HL-60 (cell line): ENCODE results near the gene RPS6KA4.

ENCODE experiments used
- DNase-seq, 2 experiments: peaks; one replicate each; pipeline ENCODE4 v3.0.0-alpha.2; 2010 to 2020; ENCODE audit warnings: low read depth in 1 of 2, low spot score in 1 of 2
- H3K27ac ChIP-seq: fragments of 250-450 bp; sonication (Bioruptor Pico); replicated peaks from 2 replicates; pipeline ENCODE4 v1.5.1; 2020; ENCODE audit warnings: mild to moderate bottlenecking, moderate library complexity
- H3K27me3 ChIP-seq: fragments of 250-450 bp; sonication (Bioruptor Pico); 2 replicates; pipeline ENCODE4 v1.5.1; 2021; ENCODE audit warnings: mild to moderate bottlenecking, moderate library complexity; ENCODE audit not compliant: insufficient read depth, poor library complexity, severe bottlenecking
- H3K4me3 ChIP-seq: replicated peaks from 2 replicates; pipeline ENCODE4 v1.5.1; 2011; ENCODE audit warnings: mild to moderate bottlenecking, control low read depth, low read length; ENCODE audit not compliant: insufficient read depth
- CTCF ChIP-seq: IDR thresholded peaks from one replicate; pipeline ENCODE4 v1.5.1; 2011; ENCODE audit warnings: low read length, control low read depth, inconsistent platforms; ENCODE audit not compliant: insufficient read depth
- GABPA ChIP-seq: IDR thresholded peaks from 2 replicates; pipeline ENCODE4 v1.6.1; 2012; ENCODE audit warnings: low read depth
- POLR2AphosphoS5 ChIP-seq: IDR thresholded peaks from 2 replicates; pipeline ENCODE4 v1.6.1; 2012; ENCODE audit warnings: low read depth
- REST ChIP-seq: IDR thresholded peaks from 2 replicates; pipeline ENCODE4 v1.6.1; 2012; ENCODE audit warnings: low read depth; ENCODE audit not compliant: insufficient replicate concordance
- SPI1 ChIP-seq: IDR thresholded peaks from 2 replicates; pipeline ENCODE4 v1.6.1; 2012; ENCODE audit warnings: low read depth, mild to moderate bottlenecking, borderline replicate concordance

The RPS6KA4 gene

GRCh38 chr11:64385945-64386704 is 27.2 kb downstream of the RPS6KA4 start:
- TF ChIP-seq SPI1 (peak; percentile 38; the same call in 1 of the 2 replicates), POLR2AphosphoS5 (peak; percentile 72), GABPA (no peak), CTCF (no peak)
- Histone ChIP-seq H3K27me3 (no peaks in the 10 kb centered on the region), H3K27ac (peak overlapping the region; percentile 63), H3K4me3 (no peak overlapping the region)
- DNase-seq: peak; percentile 74 to 91

GRCh38 chr11:64387916-64388315 is 29.0 kb downstream of the RPS6KA4 start:
- DNase-seq: no peak
- H3K27me3 ChIP-seq: no peaks in the 10 kb centered on the region
- no peak overlapping the region for H3K4me3 ChIP-seq
- no peak overlapping the region for H3K27ac ChIP-seq
- no peak for TF ChIP-seq REST
- TF ChIP-seq POLR2AphosphoS5: no peak
- TF ChIP-seq GABPA: no peak
- no peak for TF ChIP-seq SPI1
- no peak for TF ChIP-seq CTCF

- TF ChIP-seq POLR2AphosphoS5 (no peak), GABPA (no peak), REST (no peak), SPI1 (no peak), CTCF (no peak)
- H3K27ac ChIP-seq: no peak overlapping the region
- H3K27me3 ChIP-seq: no peaks in the 10 kb centered on the region
- H3K4me3 ChIP-seq: no peak overlapping the region
- no peak for DNase-seq
Measured at GRCh38 chr11:64388894-64389293, 29.9 kb downstream of the RPS6KA4 start.

- H3K27ac ChIP-seq: no peak overlapping the region
- no peak for DNase-seq
- H3K4me3 ChIP-seq: no peak overlapping the region
- H3K27me3 ChIP-seq: no peaks in the 10 kb centered on the region
- TF ChIP-seq POLR2AphosphoS5 (no peak), CTCF (no peak), REST (no peak), GABPA (no peak)
Measured at GRCh38 chr11:64389851-64390250, 30.9 kb downstream of the RPS6KA4 start.
